Suppressor macrophage treated with lipopolysaccharide for 1 hour (primary cell): Measurements from ENCODE around the gene HIVEP1.

Experiments used
- DNase-seq, 3 donors: peaks; one replicate each; pipeline ENCODE4 v3.0.0-alpha.2; 2020 to 2022

Gene HIVEP1

GRCh38 chr6:12020187-12020791 is 8.2 kb downstream of the HIVEP1 start:
- no peak for DNase-seq

- DNase-seq: no peak
Measured at GRCh38 chr6:12022481-12022880, 10.4 kb downstream of the HIVEP1 start.

DNA sequence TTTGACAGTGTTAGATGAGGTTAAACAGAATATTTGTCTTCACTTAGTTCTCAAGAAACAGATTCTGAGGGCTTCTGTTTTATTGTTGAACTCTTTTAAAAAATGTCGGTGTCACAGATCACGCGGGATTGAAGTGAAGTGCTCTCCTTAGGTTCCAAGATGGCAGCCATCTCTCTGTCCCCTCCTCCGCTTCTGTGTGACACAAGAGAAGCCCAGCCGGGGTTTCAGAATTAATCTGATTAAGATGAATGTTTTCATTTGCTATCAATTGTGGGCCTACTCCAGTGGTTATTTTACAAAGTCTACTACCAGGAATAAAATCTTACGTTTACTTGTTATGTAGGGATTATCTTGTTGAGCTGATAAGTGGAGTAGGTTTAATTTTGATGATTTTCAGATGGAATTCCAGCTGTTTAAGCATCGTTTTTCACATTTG is 10.9 kb downstream of the HIVEP1 start:
- DNase-seq: no peak

DNA sequence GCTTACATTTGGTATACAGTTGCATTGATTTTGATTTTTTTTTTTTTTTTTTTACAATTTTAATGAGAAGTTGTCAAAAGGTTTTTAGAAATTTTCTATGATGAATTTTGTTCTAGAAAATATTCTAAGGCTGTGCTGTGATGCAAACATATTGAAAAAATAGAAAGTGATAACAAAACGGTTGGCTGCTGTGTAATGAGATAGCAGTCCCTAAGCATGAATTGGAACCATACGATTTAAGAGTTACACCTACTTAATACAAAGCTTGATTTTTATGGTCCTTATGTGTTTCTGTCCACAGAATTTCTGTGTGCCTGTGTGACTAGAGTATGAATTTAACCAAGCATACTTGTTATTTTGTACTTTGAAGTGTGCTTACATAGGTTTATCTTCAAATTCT is 12.1 kb downstream of the HIVEP1 start:
- DNase-seq: no peak

- no peak for DNase-seq
Measured at GRCh38 chr6:12024699-12025434, 12.8 kb downstream of the HIVEP1 start.

DNA sequence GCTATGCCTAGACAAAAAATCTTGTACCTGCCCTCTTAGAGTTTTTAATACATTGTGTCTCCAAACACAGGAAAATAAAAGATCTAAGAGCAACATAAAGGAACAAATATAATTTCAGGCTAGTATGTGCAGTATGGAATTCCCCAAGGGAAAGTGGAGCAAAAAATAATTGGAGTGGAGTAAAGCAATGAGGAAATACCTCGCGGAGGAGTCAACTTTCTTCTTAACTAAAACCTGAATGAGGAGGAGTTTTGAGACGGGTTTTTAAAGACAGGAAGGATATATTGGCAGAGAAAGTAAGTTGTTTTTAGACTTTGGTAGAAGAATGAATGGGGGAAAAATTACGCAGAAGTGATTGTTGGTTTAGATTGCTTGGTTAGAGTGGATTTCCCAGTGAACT is 14.0 kb downstream of the HIVEP1 start:
- DNase-seq: peak in 2 of 3 donors; percentile 22 to 26

DNA sequence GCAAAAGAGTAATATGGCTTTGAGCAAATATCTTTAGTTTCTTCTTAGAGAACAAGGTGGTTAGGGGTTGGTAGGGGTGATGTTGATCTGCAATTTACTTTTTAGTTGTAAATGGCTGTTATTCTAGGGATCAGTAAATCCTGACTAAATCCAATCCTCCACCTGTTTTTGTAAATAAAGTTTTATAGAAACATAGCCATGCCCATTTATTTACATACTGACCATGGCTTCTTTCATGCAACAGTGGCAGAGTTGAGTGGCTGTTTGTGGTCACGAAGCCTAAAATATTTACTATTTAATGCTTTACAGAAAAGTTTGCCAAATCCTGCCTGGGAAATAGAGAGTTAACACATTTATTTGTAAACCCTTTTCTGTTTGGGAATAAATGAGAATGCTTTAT is 14.7 kb downstream of the HIVEP1 start:
- no peak for DNase-seq

DNA sequence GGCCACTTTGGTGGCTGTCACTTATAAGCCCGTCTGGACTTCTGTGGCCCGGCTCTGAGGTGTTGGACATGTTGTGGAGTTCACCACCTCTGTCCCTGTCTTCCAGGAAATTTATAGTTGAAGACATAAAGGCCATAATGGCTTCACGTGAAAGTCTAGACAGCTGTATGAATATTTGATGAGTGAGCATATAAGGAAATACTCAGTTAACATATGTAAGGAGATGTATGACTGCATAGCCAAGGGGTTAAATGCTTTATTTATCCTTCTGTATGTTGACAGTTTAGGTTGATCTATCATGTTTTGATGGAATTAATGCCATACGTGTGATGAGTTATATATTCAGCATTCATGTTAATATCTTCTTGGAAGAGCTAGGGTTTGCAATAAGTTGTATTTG is 16.1 kb downstream of the HIVEP1 start:
- no peak for DNase-seq

- no peak for DNase-seq
Measured at GRCh38 chr6:12029979-12030737, 18.0 kb downstream of the HIVEP1 start.

- DNase-seq: no peak
Measured at GRCh38 chr6:12030993-12031550, 19.0 kb downstream of the HIVEP1 start.

- no peak for DNase-seq
Measured at GRCh38 chr6:12032783-12033573, 20.9 kb downstream of the HIVEP1 start.

DNA sequence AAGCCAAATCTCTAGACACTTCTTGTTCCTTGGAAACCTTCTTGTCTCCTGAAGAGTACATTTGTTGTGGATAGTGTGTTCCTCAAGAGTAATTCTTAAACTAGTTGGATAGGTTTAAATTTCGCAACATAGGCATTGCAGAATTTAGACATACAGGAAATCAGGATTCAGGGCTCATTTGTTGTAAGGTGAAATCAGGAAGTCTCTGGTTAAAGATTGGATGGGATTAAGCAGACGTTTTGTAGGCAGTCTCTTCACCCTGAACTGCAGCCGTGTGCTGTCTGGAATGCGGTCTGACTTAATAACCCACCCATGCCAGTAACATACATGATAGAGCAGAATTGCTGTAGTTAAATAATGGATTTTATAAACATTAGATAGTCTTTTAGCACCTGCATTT is 21.7 kb downstream of the HIVEP1 start:
- DNase-seq: peak in 1 of 3 donors; percentile 23

DNA sequence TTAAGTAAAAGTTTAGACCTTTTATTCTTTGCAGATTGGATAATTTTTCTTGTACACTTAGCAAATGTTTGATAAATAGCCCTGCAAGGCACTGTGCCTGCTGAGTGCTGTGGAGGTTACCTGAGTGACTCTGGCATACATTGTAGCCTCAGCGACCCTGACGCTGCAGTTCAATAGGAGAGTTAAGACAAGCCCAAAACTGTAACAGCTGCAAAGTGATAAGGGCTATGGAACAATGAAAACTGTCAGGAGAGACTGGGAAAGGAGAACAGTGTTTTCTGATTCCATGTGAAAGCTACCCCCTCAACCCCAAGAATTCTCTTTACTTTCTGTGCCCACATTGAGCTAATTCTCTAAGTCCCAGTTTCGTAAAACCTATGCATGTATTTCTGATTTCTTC is 22.2 kb downstream of the HIVEP1 start:
- DNase-seq: no peak

- no peak for DNase-seq
Measured at GRCh38 chr6:12034837-12035236, 22.7 kb downstream of the HIVEP1 start.

- no peak for DNase-seq
Measured at GRCh38 chr6:12036766-12037165, 24.7 kb downstream of the HIVEP1 start.

DNA sequence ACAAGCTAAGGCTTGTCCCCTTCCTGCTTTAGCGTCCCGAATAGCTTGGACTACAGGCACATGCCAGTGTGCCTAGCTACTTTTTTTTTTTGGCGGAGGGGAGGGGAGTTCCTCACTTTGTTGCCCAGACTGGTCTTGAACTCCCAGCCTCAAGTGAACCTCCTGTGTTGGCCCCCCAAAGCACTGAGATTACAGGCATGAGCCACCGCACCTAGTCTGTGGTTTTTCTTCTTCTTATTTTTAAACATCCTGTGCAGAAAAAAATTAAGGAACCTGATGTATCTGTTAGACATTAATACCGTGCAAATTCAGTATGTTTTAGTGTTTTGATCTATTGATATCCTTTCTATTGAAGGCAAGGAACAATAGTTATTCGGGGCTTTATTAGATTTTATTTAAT is 25.7 kb downstream of the HIVEP1 start:
- DNase-seq: no peak

GRCh38 chr6:12039540-12040459 is 27.7 kb downstream of the HIVEP1 start:
- DNase-seq: no peak

DNA sequence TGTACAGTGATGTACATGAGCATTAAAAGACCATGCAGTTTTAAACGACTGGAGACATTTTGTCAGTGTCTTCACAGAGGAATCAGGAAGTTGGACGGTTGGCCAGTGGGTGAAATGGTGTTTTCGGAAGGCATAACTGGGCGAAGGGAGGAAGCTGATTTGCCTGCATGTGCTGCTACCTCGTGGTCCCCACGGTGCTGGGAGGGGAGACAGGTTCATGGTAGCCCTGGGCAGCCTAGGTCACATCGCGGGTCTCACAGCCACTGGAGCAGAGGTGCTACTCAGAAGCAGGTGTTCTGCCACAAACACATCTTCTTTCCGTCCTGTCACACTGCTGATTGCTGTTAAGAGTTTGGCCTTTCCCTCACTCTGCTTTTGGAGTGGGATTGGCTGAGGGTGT is 35.2 kb downstream of the HIVEP1 start:
- peak; percentile 25 to 39 (median 26) for DNase-seq

DNA sequence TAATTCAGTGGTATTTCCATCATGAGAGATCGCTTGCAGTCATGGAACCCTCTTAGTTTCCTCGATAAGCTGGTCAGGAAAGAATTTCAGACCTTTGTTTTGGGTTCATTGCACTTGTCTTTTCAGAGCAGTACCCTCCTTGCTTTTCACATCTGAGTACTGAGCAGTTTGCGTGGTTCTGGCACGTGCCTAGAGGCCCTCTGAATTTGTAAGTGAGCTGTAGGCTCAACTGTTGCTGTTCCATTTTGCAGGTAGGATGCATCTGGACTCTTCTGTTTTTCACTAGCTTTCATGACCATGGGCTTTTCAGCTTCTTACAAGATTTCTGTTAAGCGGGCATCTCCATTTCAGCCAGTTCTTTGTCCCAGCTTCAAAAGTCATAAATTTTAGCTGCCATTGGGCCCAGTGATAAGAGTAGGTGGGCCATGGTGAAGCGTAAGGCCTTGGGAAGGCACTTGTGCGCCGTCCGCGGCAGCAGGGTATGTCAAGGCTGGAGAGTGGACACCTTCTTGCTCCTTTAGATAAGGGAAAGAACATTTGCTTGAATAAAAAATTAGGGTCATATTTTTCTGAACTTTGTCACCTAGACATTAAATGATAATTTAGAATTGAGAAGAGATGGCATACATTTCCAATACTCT is 35.8 kb downstream of the HIVEP1 start:
- DNase-seq: no peak

DNA sequence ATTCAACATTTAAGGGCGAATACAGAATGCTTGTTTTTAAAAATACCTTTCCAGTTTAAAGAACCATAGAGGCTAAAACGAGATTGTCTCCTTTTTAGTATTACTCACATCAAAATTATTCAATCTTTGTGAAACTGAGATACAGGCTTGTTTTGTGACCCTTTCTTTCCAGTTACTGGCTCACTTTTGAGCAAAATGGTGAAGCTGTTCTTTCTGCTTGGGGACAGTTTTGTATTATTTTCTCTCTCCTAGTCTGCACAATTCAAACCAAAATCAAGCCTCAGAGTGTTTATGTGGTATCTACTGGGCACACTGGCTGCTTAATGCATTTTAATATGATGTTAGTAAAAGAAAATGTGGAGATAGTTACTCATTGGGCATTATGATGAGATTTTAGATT is 36.5 kb downstream of the HIVEP1 start:
- no peak for DNase-seq

- no peak for DNase-seq
Measured at GRCh38 chr6:12049165-12049564, 37.1 kb downstream of the HIVEP1 start.
